Dedifferentiated amniotic fluid mesenchymal stem cell (primary cell): ENCODE data around the gene NPAT.
A peak's percentile ranks its signal among the peaks of the same experiment; 100 is the strongest.
"Not testable (repeated sequence)": the region's sequence is repeated elsewhere in the genome, so short reads cannot be mapped to it uniquely, and the experiment has no call there.

Source experiments
- DNase-seq: peaks from one replicate; pipeline ENCODE4 v3.0.0-alpha.2; 2016; ENCODE audit errors: extremely low spot score

The NPAT gene

DNA sequence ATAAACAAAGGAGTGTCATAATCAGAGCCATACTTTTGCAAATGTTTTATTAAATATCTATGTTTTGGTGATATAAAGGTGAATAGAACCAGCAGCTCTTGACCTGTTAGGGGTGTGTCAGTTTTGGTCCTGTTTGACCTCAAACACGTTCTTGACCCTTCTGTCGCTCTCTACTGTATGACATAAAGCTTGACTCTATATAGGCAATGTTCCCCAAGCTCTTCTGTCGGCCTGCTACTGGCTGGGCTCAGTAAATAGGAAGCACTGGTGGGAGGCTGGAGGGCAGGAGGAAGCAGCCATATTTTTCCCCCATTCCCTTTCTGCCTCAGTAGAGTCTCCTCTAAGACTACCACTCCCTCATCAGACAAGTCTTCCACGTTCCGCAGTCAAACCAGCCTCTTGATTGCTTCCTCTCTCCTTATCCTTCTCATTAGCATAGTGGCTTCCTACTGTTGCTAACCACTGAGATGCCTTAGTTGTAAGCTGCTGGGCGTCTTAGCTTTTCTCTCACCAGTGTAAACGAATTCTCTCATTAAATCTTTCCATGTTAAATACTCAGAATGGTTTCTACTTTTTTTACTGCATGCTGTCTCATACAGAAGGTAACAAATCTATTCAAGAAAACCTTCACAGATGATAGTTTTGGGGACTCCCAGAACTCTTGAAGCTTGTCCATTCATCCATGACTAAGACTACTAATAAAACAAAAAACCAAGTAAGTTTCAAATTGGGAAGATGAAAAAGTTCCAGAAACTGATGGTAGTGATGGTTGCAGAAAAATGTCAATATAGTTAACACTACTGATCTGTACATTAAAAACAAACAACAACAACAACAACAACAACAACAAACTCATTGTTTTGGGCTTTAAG lies 3.3 kb downstream of the NPAT start:
- DNase-seq = no peak

- DNase-seq = no peak
Measured at GRCh38 chr11:108218455-108218854, 4.0 kb downstream of the NPAT start.

- no peak for DNase-seq
Measured at GRCh38 chr11:108216988-108217387, 5.5 kb downstream of the NPAT start.

GRCh38 chr11:108213784-108214183 lies 8.7 kb downstream of the NPAT start:
- no peak for DNase-seq

- DNase-seq = no peak
Measured at GRCh38 chr11:108210441-108210840, 12.0 kb downstream of the NPAT start.

DNA sequence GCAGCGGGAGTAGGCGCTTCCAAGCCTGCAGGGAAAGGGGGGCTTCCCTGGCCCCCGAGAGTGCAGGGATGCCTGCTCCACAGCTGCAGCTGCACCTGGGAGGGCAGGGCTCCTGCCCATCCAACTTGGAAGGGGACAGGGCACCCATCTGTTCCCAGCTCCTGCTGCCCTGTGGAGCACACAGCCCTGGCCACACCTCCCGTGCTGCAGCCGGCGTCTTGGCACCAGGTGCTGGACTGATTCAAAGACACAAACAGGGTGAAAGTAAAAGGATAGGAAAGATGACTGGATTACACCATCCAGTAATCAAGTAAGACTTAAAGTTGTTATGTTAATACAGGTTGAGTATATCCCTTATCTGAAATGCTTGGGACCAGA lies 14.8 kb downstream of the NPAT start:
- DNase-seq = no peak

- no peak for DNase-seq
Measured at GRCh38 chr11:108206969-108207682, 15.3 kb downstream of the NPAT start.

DNA sequence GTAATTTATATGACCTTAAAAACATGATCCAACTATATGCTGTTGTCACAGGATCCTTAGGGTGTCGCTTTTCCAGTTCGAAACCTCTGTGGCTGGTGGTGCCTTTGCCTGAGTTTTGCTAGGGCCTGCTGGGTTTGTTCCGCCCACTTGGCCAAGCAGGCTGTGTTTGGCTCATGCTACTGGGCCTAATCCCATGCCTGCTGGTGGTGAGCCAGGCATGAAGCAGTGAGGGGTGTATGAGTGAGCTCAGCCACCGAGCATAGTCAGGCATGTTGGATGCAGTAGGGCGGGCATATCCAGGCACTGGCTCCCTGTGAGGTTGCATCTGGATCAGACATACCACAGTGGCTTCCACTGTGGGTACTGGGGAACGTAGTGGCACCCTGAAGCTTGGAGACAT lies 16.3 kb downstream of the NPAT start:
- no peak for DNase-seq

GRCh38 chr11:108204929-108205499 lies 17.4 kb downstream of the NPAT start:
- no peak for DNase-seq

DNA sequence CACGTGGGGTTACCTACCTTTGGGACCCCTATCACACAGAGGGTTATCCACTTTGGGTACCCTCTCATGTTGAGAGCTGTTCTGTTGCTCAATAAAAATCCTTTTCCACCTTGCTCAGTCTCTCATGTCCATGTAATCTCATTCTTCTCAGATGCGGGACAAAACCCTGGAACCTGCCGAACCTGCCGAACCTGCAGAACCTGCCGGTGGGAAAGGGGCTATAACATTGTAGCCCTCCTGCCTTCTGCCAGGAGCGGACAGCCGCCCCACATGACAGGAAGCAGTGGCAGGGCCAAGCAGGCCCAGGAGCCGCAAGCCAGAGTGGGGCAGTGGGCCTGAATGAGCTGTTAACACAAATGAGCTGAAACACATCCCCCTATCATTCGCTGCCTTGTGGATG lies 18.1 kb downstream of the NPAT start:
- no peak for DNase-seq

DNA sequence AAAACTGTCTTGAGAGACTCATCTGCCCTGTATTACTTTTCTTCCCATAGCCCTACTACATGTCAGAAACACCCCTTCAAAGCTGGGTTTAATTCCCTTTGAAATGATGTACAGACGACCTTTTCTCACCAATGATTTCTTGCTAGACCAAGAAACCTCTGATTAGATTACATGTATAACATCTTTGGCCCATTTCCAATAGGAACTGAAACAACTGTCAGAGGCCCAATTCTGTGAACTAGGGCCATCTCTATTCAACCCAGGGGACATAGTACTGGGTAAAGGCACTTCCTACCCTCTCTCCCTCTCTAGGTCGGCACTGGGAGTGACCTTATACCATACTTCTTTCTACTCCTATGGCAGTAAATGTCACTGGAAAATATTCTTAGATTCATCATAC lies 19.4 kb downstream of the NPAT start:
- DNase-seq = no peak

GRCh38 chr11:108199446-108200321 lies 22.8 kb downstream of the NPAT start:
- DNase-seq = peak; percentile 39

- no peak for DNase-seq
Measured at GRCh38 chr11:108198833-108199232, 23.6 kb downstream of the NPAT start.

DNA sequence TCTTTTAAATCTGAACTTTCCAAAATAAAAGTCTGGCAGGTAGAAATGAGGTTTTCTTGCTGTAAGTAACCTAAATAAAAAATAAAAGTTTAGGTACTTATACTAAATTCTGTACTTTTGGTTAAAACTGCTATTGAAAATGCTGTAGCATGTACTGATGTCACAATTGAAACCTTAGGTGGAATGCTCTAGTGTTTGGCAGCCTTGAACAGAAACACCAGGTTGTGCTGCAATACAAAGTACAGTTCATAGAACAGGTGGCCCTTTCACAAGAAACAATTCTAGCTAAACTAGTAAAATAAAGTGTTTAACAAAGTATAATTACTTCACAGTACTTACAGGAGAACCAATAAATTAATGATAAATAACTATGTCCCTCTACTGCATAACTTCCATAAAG lies 25.1 kb downstream of the NPAT start:
- no peak for DNase-seq

DNA sequence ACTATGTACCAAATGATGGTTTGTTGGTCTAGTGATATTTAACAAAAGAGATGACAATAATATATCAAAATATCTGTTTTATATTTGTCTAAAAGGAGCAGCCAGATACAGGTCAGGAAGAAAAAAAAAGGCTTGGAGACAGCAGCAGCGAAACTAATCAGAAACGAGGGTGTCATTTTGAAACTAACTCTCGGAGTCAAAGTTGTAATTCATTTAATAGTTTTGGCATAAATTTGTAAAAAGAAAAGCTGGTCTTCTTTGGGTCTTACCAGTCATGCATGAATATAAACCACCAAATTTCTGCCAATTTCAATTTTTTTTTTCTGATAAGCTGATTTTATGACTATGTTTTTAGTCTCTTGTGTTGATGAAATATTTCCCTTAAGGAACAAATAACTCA lies 25.5 kb downstream of the NPAT start:
- no peak for DNase-seq

GRCh38 chr11:108193725-108194124 lies 28.7 kb downstream of the NPAT start:
- no peak for DNase-seq

- DNase-seq = no peak
Measured at GRCh38 chr11:108177570-108177969, 44.9 kb downstream of the NPAT start.

GRCh38 chr11:108170184-108170583 lies 52.3 kb downstream of the NPAT start:
- no peak for DNase-seq

DNA sequence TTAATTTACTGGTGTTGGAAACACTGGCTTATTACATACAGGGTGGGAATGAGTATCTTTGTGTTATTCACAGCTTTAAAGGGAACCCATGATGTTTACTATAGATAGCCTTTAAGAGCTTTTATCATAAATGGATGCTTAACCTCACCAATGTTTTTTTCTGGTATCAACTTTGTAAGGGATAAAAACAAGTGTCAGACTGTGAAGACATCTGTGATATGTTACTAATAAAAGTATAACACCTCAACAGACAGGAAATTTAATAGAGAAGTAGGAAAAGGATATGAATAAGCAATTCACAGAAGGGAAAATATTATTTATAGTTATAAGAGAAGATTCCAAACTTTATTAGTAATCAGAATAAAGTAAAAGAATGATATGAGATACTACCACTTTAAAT lies 54.8 kb downstream of the NPAT start:
- no peak for DNase-seq

DNA sequence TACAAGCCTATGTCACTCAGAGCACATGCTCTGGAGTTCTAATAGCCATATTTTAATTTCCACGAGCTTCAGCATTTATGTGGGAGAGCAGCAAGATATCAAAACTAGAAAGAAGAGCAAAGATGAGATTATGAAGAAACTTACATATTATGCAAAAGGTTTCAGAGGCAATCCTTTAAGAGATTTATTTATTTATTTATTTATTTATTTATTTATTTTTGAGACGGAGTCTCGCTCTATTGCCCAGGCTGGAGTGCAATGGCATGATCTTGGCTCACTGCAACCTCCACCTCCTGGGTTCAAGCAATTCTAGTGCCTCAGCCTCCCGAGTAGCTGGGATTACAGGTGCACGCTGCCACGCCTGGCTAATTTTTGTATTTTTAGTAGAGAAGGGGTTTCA lies 59.6 kb downstream of the NPAT start:
- DNase-seq = not testable (repeated sequence)

GRCh38 chr11:108160970-108161566 lies 61.4 kb downstream of the NPAT start:
- no peak for DNase-seq

GRCh38 chr11:108154591-108154990 lies 67.8 kb downstream of the NPAT start:
- no peak for DNase-seq
